HG03139 (cell line): ENCODE measurements around the gene EPHB1.
A peak's percentile ranks its signal among the peaks of the same experiment; 100 is the strongest.

Experiments used
- ATAC-seq: cut with Tn5 transposase; IDR thresholded peaks from one replicate; pipeline ENCODE4 v1.9.1; 2021; ENCODE audit not compliant: unreplicated experiment

EPHB1 gene

GRCh38 chr3:134794950-134795745, at the start of gene EPHB1:
EPHB1 (plus strand) TSS chr3:134795260.
- peak; percentile 83 for ATAC-seq

- no peak for ATAC-seq
Measured at GRCh38 chr3:134748698-134749097, 46.4 kb upstream of the EPHB1 start.

DNA sequence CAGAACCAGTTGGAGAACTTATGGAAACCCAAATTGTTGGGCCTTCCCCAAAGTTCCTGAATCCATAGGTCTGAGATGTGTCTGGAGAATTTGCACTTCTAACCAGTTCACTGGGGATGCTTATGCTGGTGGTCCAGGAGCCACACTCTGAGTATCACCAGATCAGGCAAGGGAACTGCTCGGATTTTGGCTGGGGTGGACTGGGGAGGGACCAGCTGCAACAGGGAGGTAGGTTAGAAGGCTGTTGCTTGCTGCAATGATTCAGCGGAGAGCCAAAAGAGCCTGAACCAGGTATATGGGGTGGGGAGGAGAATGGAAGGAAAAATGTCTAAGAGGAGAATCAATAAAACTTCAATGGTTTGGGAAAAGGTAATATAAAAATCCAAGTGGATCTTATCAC, 45.9 kb upstream of the EPHB1 start:
- ATAC-seq = no peak

- ATAC-seq = no peak
Measured at GRCh38 chr3:134749802-134750553, 45.1 kb upstream of the EPHB1 start.

DNA sequence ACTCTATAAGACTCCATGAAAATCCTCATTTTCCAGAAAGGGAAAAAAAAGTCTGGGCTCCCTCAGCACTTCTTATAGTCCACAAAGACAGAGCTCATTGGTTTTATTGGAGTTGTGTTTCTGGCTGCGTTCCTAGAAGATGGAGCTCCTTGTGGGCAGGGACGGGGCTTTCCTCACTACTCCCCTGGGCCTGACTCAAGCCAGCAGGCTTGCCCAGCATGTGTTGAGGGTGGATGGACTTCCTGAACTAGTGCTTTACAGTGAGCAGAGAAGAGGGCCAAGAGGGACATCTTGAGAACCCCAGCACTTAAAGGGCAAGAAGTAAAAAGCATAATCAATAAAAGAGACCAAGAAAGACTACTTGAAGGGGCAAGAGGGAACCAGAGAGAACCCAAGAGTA, 43.2 kb upstream of the EPHB1 start:
- no peak for ATAC-seq

DNA sequence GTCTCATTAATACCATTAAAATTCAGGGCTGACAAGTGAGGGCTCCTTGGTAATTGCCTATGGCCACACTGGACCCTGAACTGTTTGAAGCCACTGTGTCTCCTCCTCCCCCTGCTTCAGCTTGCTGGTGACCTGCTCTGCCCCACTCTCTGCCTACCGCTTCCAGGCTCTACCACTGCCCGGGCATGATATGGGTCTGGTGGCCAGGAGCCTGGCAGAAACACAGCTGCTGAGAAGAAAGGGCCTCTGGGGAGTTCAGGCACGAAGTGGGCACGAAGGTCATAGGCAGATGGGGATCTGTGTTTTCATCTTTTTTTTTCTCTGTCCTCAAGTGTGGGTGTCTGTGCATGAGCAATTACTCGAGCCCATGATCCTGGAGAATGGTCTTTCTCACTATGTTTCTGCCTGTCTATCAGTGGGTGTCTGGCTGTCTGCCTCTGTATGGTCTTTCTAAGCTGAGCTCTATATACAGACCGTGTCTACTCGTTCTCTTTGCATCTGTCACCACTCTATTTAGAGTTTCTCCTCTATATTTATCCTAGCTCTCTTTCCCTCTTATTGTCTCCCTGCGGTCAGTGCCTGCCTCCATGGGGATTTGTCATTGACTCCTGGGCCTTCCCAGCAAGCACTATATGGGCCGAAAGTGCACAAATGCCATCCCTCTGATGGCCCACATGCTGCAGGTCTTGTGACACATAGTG, 42.1 kb upstream of the EPHB1 start:
- ATAC-seq = no peak

GRCh38 chr3:134753999-134754742, 40.9 kb upstream of the EPHB1 start:
- no peak for ATAC-seq

- peak; percentile 85 for ATAC-seq
Measured at GRCh38 chr3:134754768-134755559, 40.1 kb upstream of the EPHB1 start.

DNA sequence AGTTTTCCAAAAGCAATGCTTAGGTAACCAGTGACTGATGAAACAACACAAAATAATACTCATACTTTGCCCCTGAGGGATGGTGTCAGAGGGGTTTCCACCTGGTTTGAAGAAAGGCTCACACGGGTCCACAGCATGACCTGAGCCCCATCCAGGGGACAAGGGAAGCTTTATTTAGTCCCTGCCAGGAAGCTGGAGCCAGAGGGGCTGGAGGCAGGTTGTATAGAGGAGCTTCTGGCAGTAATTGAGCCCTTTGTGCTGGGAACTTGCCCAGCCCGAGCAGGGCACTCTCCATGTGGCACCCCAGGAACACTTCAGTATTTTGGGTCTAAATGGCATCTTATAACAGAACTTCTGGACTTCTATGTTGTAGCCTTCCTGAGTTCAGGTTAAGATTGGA, 39.2 kb upstream of the EPHB1 start:
- no peak for ATAC-seq

- ATAC-seq = no peak
Measured at GRCh38 chr3:134757549-134758069, 37.5 kb upstream of the EPHB1 start.

DNA sequence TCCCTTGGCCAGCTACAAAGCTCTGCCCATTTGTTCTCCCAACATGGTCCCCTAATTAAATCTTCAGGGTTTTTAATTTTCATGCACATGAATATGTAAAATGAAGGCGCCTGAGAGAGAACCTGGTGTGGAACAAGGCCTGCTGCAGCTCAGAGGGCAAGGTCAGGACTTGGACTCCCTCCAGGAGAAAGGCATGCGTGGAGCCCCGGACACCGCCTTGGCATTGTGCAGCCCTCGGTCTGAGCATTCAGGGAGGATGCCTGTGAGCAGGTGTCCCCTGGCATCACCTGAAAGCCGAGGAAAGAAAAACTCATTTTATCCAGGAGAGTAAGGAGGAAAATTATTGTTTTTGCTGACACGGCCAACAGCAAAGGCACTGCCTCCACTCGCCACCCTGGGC, 33.8 kb upstream of the EPHB1 start:
- ATAC-seq = no peak

- ATAC-seq = no peak
Measured at GRCh38 chr3:134762016-134762415, 33.0 kb upstream of the EPHB1 start.

DNA sequence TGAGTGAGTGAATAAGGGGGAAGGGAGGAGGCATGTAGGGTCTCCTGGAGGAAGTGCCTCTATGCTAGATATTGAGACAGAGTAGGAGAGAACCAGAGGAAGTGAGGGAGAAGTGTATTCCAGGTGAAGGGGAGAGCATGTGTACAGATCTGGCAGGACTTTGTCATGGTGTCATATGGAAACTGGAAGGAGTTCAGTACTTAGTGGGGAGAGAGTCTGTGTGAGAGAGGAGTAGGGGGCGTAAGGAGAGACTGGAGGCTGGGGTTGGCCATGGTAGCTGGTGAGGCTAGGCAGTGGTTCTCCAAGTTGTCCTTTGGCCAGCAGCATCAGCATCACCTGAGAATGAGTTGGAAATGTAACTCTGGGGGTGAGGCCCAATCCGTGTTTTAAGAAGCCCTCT, 29.6 kb upstream of the EPHB1 start:
- ATAC-seq = no peak

DNA sequence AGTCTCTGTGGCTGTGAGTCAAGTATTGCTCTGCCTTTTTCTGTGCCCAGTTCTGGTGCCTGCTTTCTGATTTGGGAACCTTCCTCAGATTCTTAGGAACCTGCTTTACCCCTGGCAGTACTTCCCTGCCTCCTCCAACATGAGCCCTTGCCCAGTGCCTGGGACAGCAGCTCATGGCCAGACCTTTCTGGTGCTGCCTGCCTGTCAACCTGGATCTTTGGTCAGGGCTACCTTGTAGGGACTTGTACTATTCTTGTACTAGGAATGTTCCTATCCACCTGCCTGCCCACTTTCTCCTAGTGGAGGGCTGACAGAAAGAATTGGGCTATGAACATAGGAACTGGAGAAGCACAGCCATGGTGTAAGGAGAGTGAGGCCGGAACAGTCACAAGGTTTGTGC, 28.8 kb upstream of the EPHB1 start:
- no peak for ATAC-seq

- ATAC-seq = no peak
Measured at GRCh38 chr3:134768116-134768515, 26.9 kb upstream of the EPHB1 start.

GRCh38 chr3:134768837-134769236, 26.2 kb upstream of the EPHB1 start:
- ATAC-seq = no peak

DNA sequence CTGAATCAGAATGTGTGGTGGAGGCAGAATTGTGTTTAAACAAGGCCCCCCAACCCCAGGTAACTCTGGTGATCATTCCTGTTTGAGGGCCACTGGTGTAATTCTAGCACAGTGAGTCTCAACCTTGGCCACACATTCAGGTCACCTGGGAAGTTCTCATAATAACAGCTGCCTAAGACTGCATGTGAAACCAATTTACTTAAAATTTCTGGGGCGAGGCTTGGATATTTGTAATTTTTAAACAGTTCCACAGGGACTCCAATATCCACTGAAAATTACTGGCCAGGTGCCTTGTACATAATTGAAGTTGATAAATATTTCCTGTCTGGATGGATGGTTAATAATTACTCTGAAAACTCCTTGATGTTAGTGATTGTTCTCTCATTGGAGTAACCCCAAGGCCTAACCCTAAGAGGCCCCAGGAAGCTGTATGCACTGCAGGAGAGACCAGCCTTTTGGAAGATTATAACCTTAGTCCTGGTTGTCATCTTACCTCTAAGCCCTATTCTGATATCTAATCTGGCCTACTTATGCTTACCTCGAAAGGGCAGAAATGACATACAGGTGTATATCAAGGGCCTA, 25.7 kb upstream of the EPHB1 start:
- no peak for ATAC-seq

- ATAC-seq = no peak
Measured at GRCh38 chr3:134772011-134772410, 23.0 kb upstream of the EPHB1 start.

DNA sequence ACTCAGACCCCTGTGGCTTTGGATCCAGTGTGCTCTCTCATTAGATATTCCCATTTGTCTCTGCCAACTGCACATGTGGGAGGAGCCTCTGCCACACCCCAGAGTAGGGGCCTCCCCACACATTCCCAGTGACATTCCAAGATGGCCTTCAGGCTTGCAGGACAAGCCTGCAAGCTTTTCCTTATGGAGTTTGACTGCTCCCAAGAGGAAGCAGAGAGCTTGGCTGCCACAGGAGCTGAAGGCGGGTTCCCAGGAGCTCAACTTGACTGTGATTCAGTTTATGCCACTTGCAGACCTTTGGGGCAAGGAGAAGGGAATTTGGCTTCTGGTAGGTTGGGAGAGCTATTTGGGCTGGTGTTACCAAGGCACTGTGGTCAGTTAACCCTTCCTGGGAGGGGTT, 22.5 kb upstream of the EPHB1 start:
- no peak for ATAC-seq

DNA sequence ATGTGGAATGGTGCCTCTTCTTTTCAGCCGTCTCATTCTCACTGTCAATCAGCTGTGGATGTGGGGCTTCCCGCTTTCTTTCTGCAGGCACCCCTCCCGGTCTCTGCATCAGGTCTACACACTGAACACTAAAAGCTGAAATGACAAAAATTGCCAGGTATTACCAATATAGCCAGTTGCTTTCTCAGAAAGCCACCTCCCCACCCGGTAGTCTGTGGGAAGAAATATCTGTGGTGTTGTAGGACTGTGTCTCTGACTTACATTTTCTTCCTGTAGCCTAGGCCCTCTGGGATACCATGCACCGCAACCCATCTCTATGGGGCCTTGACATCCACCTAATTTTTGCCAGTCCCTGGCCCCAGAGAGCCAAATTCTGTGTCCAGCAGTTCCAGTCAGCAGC, 19.2 kb upstream of the EPHB1 start:
- ATAC-seq = no peak
